GM12878 (cell line): ENCODE results near the gene TMEM39B. TPM values are rescaled to one million over a fixed set of nuclear protein-coding genes. Genes with fewer than 3 reads are reported as not detected.

Source experiments
- ATAC-seq: fragments of 200-7000 bp; cut with Tn5 transposase; 3 replicates; pipeline ENCODE4 v1.9.1; 2020; ENCODE audit warnings: mild to moderate bottlenecking, moderate library complexity
- BruUV-seq: library from RNA; stranded (reverse); fragments of 400-500 nt; replicated peaks from 2 replicates; lab custom pipeline; 2021; lab: Mats Ljungman, UMichigan
- CTCF ChIA-PET: fragments of 300-600 bp; sonication (Branson Sonifier 250); formaldehyde crosslinking; extraction: SDS; loops from one replicate; lab custom pipeline; 2021; ENCODE audit warnings: inconsistent platforms; lab: Yijun Ruan, JAX
- POLR2A ChIA-PET: fragments of 350-600 bp; formaldehyde crosslinking; extraction: SDS; loops from one replicate; lab custom pipeline; 2021; ENCODE audit warnings: inconsistent platforms; lab: Charles Lee
- RAD21 ChIA-PET: fragments of 300-600 bp; sonication (Branson Sonifier 250); formaldehyde crosslinking; loops from one replicate; lab custom pipeline; 2023; ENCODE audit warnings: antibody characterized with exemption; ENCODE audit not compliant: unreplicated experiment; lab: Charles Lee
- SMC1A ChIA-PET: fragments of 300-600 bp; sonication (Branson Sonifier 250); formaldehyde crosslinking; loops from one replicate; lab custom pipeline; 2023; ENCODE audit not compliant: unreplicated experiment, uncharacterized antibody; lab: Charles Lee
- DNase-seq: peaks from one replicate; pipeline ENCODE4 v3.0.0-alpha.2; 2011; ENCODE audit warnings: low read depth, low spot score
- FAIRE-seq: peaks from 3 replicates; lab custom pipeline; 2011; peaks lifted over from hg19 to GRCh38; lab: Jason Lieb, UNC
- H2AFZ ChIP-seq: 2 replicates; pipeline ENCODE4 v1.6.0; 2011; ENCODE audit warnings: low read depth, low read length, control low read depth; ENCODE audit not compliant: control insufficient read depth
- H3K27ac ChIP-seq: 2 replicates; pipeline ENCODE4 v1.5.1; 2011; ENCODE audit warnings: control low read depth; ENCODE audit not compliant: control insufficient read depth, insufficient read depth
- H3K27me3 ChIP-seq, 2 experiments: replicated peaks in 1 of 2; 2 replicates each; pipeline versions ENCODE4 v1.6.0 to v1.6.1; 2011; ENCODE audit warnings: low read length in 1 of 2; ENCODE audit not compliant: control insufficient read depth in 2 of 2, insufficient read depth in 2 of 2
- H3K36me3 ChIP-seq, 2 experiments: 2 replicates each; pipeline ENCODE4 v1.5.1; 2011; ENCODE audit warnings: low read length in 1 of 2; ENCODE audit not compliant: control insufficient read depth in 2 of 2, insufficient read depth in 2 of 2
- H3K4me1 ChIP-seq: 2 replicates; pipeline ENCODE4 v1.6.1; 2011; ENCODE audit warnings: mild to moderate bottlenecking, low read length, moderate library complexity, mixed read lengths; ENCODE audit not compliant: control insufficient read depth, insufficient read depth
- H3K4me2 ChIP-seq: 2 replicates; pipeline ENCODE4 v1.6.0; 2011; ENCODE audit warnings: control low read depth; ENCODE audit not compliant: control insufficient read depth, insufficient read depth
- H3K4me3 ChIP-seq: fragments of 200-600 bp; sonication (generic); 2 replicates; pipeline ENCODE4 v1.5.1; 2016
- H3K79me2 ChIP-seq: 2 replicates; pipeline ENCODE4 v1.6.0; 2011; ENCODE audit warnings: low read length; ENCODE audit not compliant: control insufficient read depth, insufficient read depth
- H3K9ac ChIP-seq: 2 replicates; pipeline ENCODE4 v1.8.0; 2011; ENCODE audit warnings: low read length, control low read depth, mixed read lengths; ENCODE audit not compliant: control insufficient read depth, insufficient read depth
- H3K9me3 ChIP-seq: replicated peaks from 3 replicates; pipeline ENCODE4 v1.5.1; 2011; ENCODE audit warnings: mild to moderate bottlenecking, low read length; ENCODE audit not compliant: control insufficient read depth, insufficient read depth
- H4K20me1 ChIP-seq: 2 replicates; pipeline ENCODE4 v1.6.0; 2011; ENCODE audit not compliant: control insufficient read depth, insufficient read depth
- CBFB ChIP-seq: IDR thresholded peaks from 2 replicates; pipeline ENCODE4 v1.6.1; 2016; ENCODE audit warnings: antibody characterized with exemption, low read depth
- CEBPZ ChIP-seq: fragments of 150-350 bp; IDR thresholded peaks from 2 replicates; pipeline ENCODE4 v1.6.1; 2016; ENCODE audit warnings: low read depth, low read length
- CREB1 ChIP-seq: IDR thresholded peaks from 2 replicates; pipeline ENCODE4 v1.6.1; 2012; ENCODE audit warnings: low read depth, mild to moderate bottlenecking, inconsistent platforms
- ELK1 ChIP-seq: IDR thresholded peaks from 2 replicates; pipeline ENCODE4 v1.6.1; 2012; ENCODE audit warnings: low read depth, low read length, improper control_type of control experiment
- HSF1 ChIP-seq: fragments of 150-350 bp; IDR thresholded peaks from 2 replicates; pipeline ENCODE4 v1.6.1; 2014; ENCODE audit warnings: mild to moderate bottlenecking, low read depth, low read length
- MEF2B ChIP-seq: fragments of 450-650 bp; IDR thresholded peaks from 2 replicates; pipeline ENCODE4 v1.6.1; 2018; ENCODE audit warnings: mild to moderate bottlenecking, moderate library complexity; ENCODE audit not compliant: partially characterized antibody, poor library complexity, severe bottlenecking
- NBN ChIP-seq: fragments of 450-650 bp; IDR thresholded peaks from 2 replicates; pipeline ENCODE4 v1.6.1; 2016
- NRF1 ChIP-seq: conservative IDR thresholded peaks from 2 replicates; pipeline ENCODE4 v1.6.1; 2011; ENCODE audit warnings: mild to moderate bottlenecking, low read depth, low read length, improper control_type of control experiment
- RCOR1 ChIP-seq: conservative IDR thresholded peaks from 2 replicates; pipeline ENCODE4 v1.6.1; 2012; ENCODE audit warnings: low read depth, low read length, improper control_type of control experiment
- RELB ChIP-seq: fragments of 450-650 bp; IDR thresholded peaks from 2 replicates; pipeline ENCODE4 v1.6.1; 2017; ENCODE audit warnings: low read depth, mild to moderate bottlenecking, moderate library complexity
- SP1 ChIP-seq: IDR thresholded peaks from one replicate; pipeline ENCODE4 v1.6.1; 2011; ENCODE audit warnings: low read depth, low read length
- SREBF1 ChIP-seq: IDR thresholded peaks from 2 replicates; pipeline ENCODE4 v1.6.1; 2012; ENCODE audit warnings: mild to moderate bottlenecking, low read length
- WGBS: methylation state at CpG from one replicate; pipeline ENCODE4 v1.1.6; 2016; ENCODE audit warnings: low lambda C conversion rate; ENCODE audit not compliant: insufficient replicate concordance, insufficient coverage; ENCODE audit errors: missing lambda C conversion rate; 5-methylcytosine and 5-hydroxymethylcytosine counted together
- in situ Hi-C: fragments of 300-500 bp; cut with MboI; formaldehyde crosslinking; loops from 9 replicates; pipeline ENCODE4 v1.14.3; 2018; ENCODE audit warnings: mixed read lengths
- intact Hi-C: fragments of 100-400 bp; cut with micrococcal nuclease; formaldehyde crosslinking; loops from one replicate; pipeline ENCODE4 v1.14.2; 2022; ENCODE audit not compliant: unreplicated experiment
- polyA plus RNA-seq, 11 experiments: library from polyadenylated mRNA; depleted of rRNA in 4 of 11; unstranded in 6 of 11; stranded (reverse) in 5 of 11; fragments of >200 nt; fragmentation: Nextera tagmentation in 4 of 11; fragmentation: Illumina TruSeq in 1 of 11; extraction: Ambion mirVana in 4 of 11; extraction: Trizol in 1 of 11; gene quantifications; 1 replicate in 1 of 11; 2 replicates in 10 of 11; pipeline versions ENCODE4 v1.2.1 to v1.2.3, GENCODE V29; 2011 to 2016; ENCODE audit warnings: inconsistent platforms in 2 of 11, missing spikeins in 2 of 11, low read depth in 1 of 11
- total RNA-seq, 4 experiments: library from RNA; depleted of rRNA in 3 of 4; stranded (reverse); fragments of >200 nt in 3 of 4; fragmentation: Illumina TruSeq in 1 of 4; extraction: Trizol in 1 of 4; gene quantifications; 2 replicates each; pipeline versions ENCODE4 v1.2.1 to v1.2.3, GENCODE V29; 2013 to 2021

Gene TMEM39B
- total and polyA plus RNA-seq, 10 of the 15 experiments (the other 5 are each of a cell fraction or from before 2014, with no cell fraction given): 2.3 to 27.2 (median 12.3) TPM

- TF ChIP-seq ELK1: 0 out of 2 replicates have a peak, but pooled peaks have one; percentile 4
- TF ChIP-seq SREBF1: no peak
These were observed 825 bp downstream of the TMEM39B start (continued) for GRCh38 chr1:32073299-32074229.

- H3K9ac ChIP-seq: no peak overlapping the region
- H3K4me2 ChIP-seq: peak overlapping the region; percentile 33; the same call in 1 of the 2 replicates
- no peak overlapping the region; the same call in 1 of the 2 replicates for H3K4me3 ChIP-seq
- H4K20me1 ChIP-seq: no peaks in the 10 kb centered on the region
- ChIA-PET CTCF (interaction anchor here (1.5 to 5.4 kb wide), 3 partner anchors 9 to 34 kb away, joined by 5 to 56 read pairs (median 21); partner anchors contain the start of gene KPNA6), SMC1A (interaction anchor here (1.0 kb wide), 1 partner anchor 14 kb away, joined by 3 read pairs; no protein-coding TSS in a partner anchor), RAD21 (interaction anchor here (0.7 to 1.0 kb wide), 2 partner anchors 35 to 107 kb away, joined by 3 read pairs; no protein-coding TSS in a partner anchor), POLR2A (interaction anchor here (0.6 to 5.0 kb wide), 5 partner anchors 33 to 282 kb away, joined by 3 to 58 read pairs (median 4); partner anchors contain the start of genes KPNA6 and TXLNA)
- intact Hi-C loops: loop anchor here (5.0 kb wide), 1 partner anchor 32 kb away; the partner anchor contains the start of gene KPNA6
- BruUV-seq: no TSS peak
- WGBS: 97% methylated on average over 9 of the region's 9 CpGs
- H2AFZ ChIP-seq: no peak overlapping the region
- H3K79me2 ChIP-seq: peaks cover 8% of the 10 kb centered on the region
- in situ Hi-C loops: no loop called here
- ATAC-seq (no peak), FAIRE-seq (no peak), DNase-seq (no peak)
- H3K27ac ChIP-seq: no peak overlapping the region
- no peaks in the 10 kb centered on the region for H3K9me3 ChIP-seq
- H3K36me3 ChIP-seq: peaks cover 9 to 14% of the 10 kb centered on the region in 2 experiments
- no peaks in the 10 kb centered on the region for H3K27me3 ChIP-seq
- TF ChIP-seq SP1 (no peak), NBN (no peak), CEBPZ (no peak), HSF1 (no peak), MEF2B (no peak), CBFB (no peak), RCOR1 (no peak), CREB1 (no peak), NRF1 (no peak), RELB (no peak)
- H3K4me1 ChIP-seq: peaks cover 13% of the 10 kb centered on the region
These were observed 2.1 kb downstream of the TMEM39B start for GRCh38 chr1:32074841-32075240.
